ENCODE data around the gene FAM163B.

- TF ChIP-seq KDM1A (IDR thresholded peaks at IDR 0.05; ENCODE audit: borderline replicate concordance, low read length) (no peak), CTCF (IDR thresholded peaks at IDR 0.05; ENCODE audit: control extremely low read depth in 1 of 3, insufficient read depth in 1 of 3, low read depth in 1 of 3, low read length in 3 of 3) (no peak), POLR2A (IDR thresholded peaks at IDR 0.05; ENCODE audit: control extremely low read depth in 1 of 2, low read depth in 2 of 2, low read length in 2 of 2) (no peak), EZH2 (IDR thresholded peaks at IDR 0.05; ENCODE audit: low read depth, low read length, severe bottlenecking) (no peak), POLR2AphosphoS5 (IDR thresholded peaks at IDR 0.05; ENCODE audit: low read depth, low read length) (no peak), NRF1 (IDR thresholded peaks at IDR 0.05; ENCODE audit: low read depth, low read length) (no peak)
These were observed 38.5 kb downstream of the FAM163B start for GRCh38 chr9:133570691-133571080.

All from H1 (cell line).